ENCODE results near the gene TMEM150A. TPM values are rescaled to one million over a fixed set of nuclear protein-coding genes. Genes with fewer than 3 reads are reported as not detected.

Gene TMEM150A
- total and polyA plus RNA-seq, 2 of the 13 experiments (the other 11 are each of a cell fraction or from before 2014, with no cell fraction given): 30.1 to 70.4 TPM

DNA sequence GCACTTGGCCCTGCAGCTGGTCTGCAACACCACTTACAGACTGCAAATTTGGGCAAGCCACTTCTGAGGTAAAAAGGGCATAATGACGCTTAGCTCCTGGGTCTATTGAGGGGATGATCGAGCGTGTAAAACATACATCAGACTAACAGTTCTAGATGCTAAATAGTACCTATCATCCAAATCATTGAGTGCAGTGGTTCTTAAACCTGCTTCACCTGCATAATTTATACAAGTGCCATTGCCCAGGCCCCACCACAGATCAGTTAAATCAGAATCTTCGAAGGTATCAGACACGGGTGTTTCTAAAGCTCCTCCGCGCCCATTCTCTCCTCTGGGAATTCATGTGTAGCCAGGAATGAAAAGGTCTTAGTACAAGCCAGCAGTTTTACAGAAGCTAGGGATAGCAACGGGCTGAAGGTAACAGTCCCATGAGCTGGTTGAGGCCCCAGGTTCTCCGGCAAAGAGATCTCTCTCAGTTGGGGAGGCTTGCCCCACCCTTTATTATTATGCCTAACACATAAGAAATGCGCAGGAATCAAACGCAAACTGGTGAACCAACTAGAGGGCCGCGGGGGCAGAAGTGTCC is 7.7 kb downstream of the TMEM150A start (continued):
- 0 out of 2 replicates have a peak, but pooled peaks have one; percentile 1 for TF ChIP-seq ZNF44 (CRISPR knock-in tag; IDR thresholded peaks at IDR 0.05)
- TF ChIP-seq NFE2L2 (IDR thresholded peaks at IDR 0.05; ENCODE audit: low read length): no peak
- TF ChIP-seq ZNF703 (CRISPR knock-in tag; IDR thresholded peaks at IDR 0.05; ENCODE audit: borderline replicate concordance): no peak
- TF ChIP-seq, protein P1, sequence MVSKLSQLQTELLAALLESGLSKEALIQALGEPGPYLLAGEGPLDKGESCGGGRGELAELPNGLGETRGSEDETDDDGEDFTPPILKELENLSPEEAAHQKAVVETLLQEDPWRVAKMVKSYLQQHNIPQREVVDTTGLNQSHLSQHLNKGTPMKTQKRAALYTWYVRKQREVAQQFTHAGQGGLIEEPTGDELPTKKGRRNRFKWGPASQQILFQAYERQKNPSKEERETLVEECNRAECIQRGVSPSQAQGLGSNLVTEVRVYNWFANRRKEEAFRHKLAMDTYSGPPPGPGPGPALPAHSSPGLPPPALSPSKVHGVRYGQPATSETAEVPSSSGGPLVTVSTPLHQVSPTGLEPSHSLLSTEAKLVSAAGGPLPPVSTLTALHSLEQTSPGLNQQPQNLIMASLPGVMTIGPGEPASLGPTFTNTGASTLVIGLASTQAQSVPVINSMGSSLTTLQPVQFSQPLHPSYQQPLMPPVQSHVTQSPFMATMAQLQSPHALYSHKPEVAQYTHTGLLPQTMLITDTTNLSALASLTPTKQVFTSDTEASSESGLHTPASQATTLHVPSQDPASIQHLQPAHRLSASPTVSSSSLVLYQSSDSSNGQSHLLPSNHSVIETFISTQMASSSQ (IDR thresholded peaks at IDR 0.05; ENCODE audit: low read depth): no peak
- TF ChIP-seq, protein P1 (CRISPR knock-in tag; IDR thresholded peaks at IDR 0.05; ENCODE audit: borderline replicate concordance): no peak
- no peak for TF ChIP-seq ZNF850 (CRISPR knock-in tag; conservative IDR thresholded peaks at IDR 0.05)
- TF ChIP-seq ZNF546 (CRISPR knock-in tag; conservative IDR thresholded peaks at IDR 0.05): no peak
- TF ChIP-seq ZNF510 (CRISPR knock-in tag; IDR thresholded peaks at IDR 0.05; ENCODE audit: low read depth): no peak
- TF ChIP-seq POLR2AphosphoS5 (IDR thresholded peaks at IDR 0.05; ENCODE audit: low read depth, low read length): 0 out of 2 replicates have a peak, but pooled peaks have one; percentile 13
- 0 out of 2 replicates have a peak, but pooled peaks have one; percentile 39 for TF ChIP-seq ZMAT3 (CRISPR knock-in tag; conservative IDR thresholded peaks at IDR 0.05)
- TF ChIP-seq, protein P2, sequence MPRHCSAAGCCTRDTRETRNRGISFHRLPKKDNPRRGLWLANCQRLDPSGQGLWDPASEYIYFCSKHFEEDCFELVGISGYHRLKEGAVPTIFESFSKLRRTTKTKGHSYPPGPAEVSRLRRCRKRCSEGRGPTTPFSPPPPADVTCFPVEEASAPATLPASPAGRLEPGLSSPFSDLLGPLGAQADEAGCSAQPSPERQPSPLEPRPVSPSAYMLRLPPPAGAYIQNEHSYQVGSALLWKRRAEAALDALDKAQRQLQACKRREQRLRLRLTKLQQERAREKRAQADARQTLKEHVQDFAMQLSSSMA (CRISPR knock-in tag; IDR thresholded peaks at IDR 0.05): peak; percentile 16; the same call in 1 of the 2 replicates
